ENCODE data around the gene COMMD3.
"Not testable (repeated sequence)": the region's sequence is repeated elsewhere in the genome, so short reads cannot be mapped to it uniquely, and the experiment has no call there.

Gene COMMD3

GRCh38 chr10:22316286-22317075 is at the start of gene COMMD3:
Gene COMMD3, plus strand, starts transcription at chr10:22316388. Its CDS starts 30 bp downstream, at chr10:22316418.
- DNase-seq (ENCODE audit: low read depth) = peak; percentile 73

- DNase-seq (ENCODE audit: low read depth) = no peak
These were observed 47.7 kb upstream of the COMMD3 start for GRCh38 chr10:22268503-22268902.

GRCh38 chr10:22271786-22272185 is 44.4 kb upstream of the COMMD3 start:
- DNase-seq (ENCODE audit: low read depth) = no peak

GRCh38 chr10:22278441-22278782 is 37.8 kb upstream of the COMMD3 start:
- no peak for DNase-seq (ENCODE audit: low read depth)

GRCh38 chr10:22280078-22280477 is 36.1 kb upstream of the COMMD3 start:
- DNase-seq (ENCODE audit: low read depth) = no peak

- DNase-seq (ENCODE audit: low read depth) = no peak
These were observed 31.1 kb upstream of the COMMD3 start for GRCh38 chr10:22285130-22285529.

GRCh38 chr10:22293747-22294404 is 22.3 kb upstream of the COMMD3 start:
- DNase-seq (ENCODE audit: low read depth) = no peak

GRCh38 chr10:22294694-22295093 is 21.5 kb upstream of the COMMD3 start:
- no peak for DNase-seq (ENCODE audit: low read depth)

- DNase-seq (ENCODE audit: low read depth) = no peak
These were observed 15.0 kb upstream of the COMMD3 start for GRCh38 chr10:22301193-22301592.

GRCh38 chr10:22303461-22303860 is 12.7 kb upstream of the COMMD3 start:
- DNase-seq (ENCODE audit: low read depth) = no peak

GRCh38 chr10:22305721-22306120 is 10.5 kb upstream of the COMMD3 start:
- DNase-seq (ENCODE audit: low read depth) = no peak

GRCh38 chr10:22308390-22308789 is 7.8 kb upstream of the COMMD3 start:
- DNase-seq (ENCODE audit: low read depth) = no peak

GRCh38 chr10:22309180-22310000 is 6.8 kb upstream of the COMMD3 start:
- no peak for DNase-seq (ENCODE audit: low read depth)

- not testable (repeated sequence) for DNase-seq (ENCODE audit: low read depth)
These were observed 6.2 kb upstream of the COMMD3 start for GRCh38 chr10:22310012-22310411.

- DNase-seq (ENCODE audit: low read depth) = no peak
These were observed 5.3 kb upstream of the COMMD3 start for GRCh38 chr10:22310928-22311327.

- no peak for DNase-seq (ENCODE audit: low read depth)
These were observed 1.3 kb upstream of the COMMD3 start for GRCh38 chr10:22314852-22315251.

- DNase-seq (ENCODE audit: low read depth) = no peak
These were observed 518 bp upstream of the COMMD3 start for GRCh38 chr10:22315455-22316285.

GRCh38 chr10:22317076-22317370 is 835 bp downstream of the COMMD3 start:
- DNase-seq (ENCODE audit: low read depth) = no peak

- DNase-seq (ENCODE audit: low read depth) = no peak
These were observed 1.8 kb downstream of the COMMD3 start for GRCh38 chr10:22317771-22318565.

- no peak for DNase-seq (ENCODE audit: low read depth)
These were observed 2.6 kb downstream of the COMMD3 start for GRCh38 chr10:22318772-22319171.

GRCh38 chr10:22319547-22319979 is 3.4 kb downstream of the COMMD3 start:
- no peak for DNase-seq (ENCODE audit: low read depth)
